HEK293 (cell line): ENCODE data around the gene MOGAT3.

Experiments used
- BCL11B ChIP-seq: fragments of 450-650 bp; formaldehyde crosslinking; IDR thresholded peaks from 2 replicates; pipeline ENCODE4 v1.5.1; 2016; ENCODE audit warnings: low read depth, missing biosample characterization, missing genetic modification characterization
- EGR2 ChIP-seq: fragments of 450-650 bp; formaldehyde crosslinking; IDR thresholded peaks from 2 replicates; pipeline ENCODE4 v1.5.1; 2016; ENCODE audit warnings: low read depth, missing biosample characterization, missing genetic modification characterization
- GLIS2 ChIP-seq: fragments of 450-650 bp; formaldehyde crosslinking; IDR thresholded peaks from 2 replicates; pipeline ENCODE4 v1.5.1; 2016; ENCODE audit warnings: missing biosample characterization, missing genetic modification characterization
- HOXA7 ChIP-seq: sonication (generic); formaldehyde crosslinking; IDR thresholded peaks from 2 replicates; pipeline ENCODE4 v1.8.1; 2022; ENCODE audit warnings: missing genetic modification reagents, borderline replicate concordance
- KLF10 ChIP-seq: fragments of 450-650 bp; IDR thresholded peaks from 2 replicates; pipeline ENCODE4 v1.5.1; 2018; ENCODE audit warnings: missing biosample characterization, mild to moderate bottlenecking, missing genetic modification characterization
- KLF9 ChIP-seq: fragments of 450-650 bp; formaldehyde crosslinking; IDR thresholded peaks from 2 replicates; pipeline ENCODE4 v1.5.1; 2016; ENCODE audit warnings: missing biosample characterization, missing genetic modification characterization, low read depth
- MEIS1 ChIP-seq: sonication (generic); formaldehyde crosslinking; IDR thresholded peaks from 2 replicates; pipeline ENCODE4 v1.8.1; 2022; ENCODE audit warnings: missing genetic modification reagents, mild to moderate bottlenecking, borderline replicate concordance
- SCRT2 ChIP-seq: fragments of 450-650 bp; formaldehyde crosslinking; IDR thresholded peaks from 2 replicates; pipeline ENCODE4 v1.5.1; 2016; ENCODE audit warnings: missing biosample characterization, missing genetic modification characterization
- ZBTB1 ChIP-seq: fragments of 450-650 bp; formaldehyde crosslinking; IDR thresholded peaks from 2 replicates; pipeline ENCODE4 v1.5.1; 2016; ENCODE audit warnings: missing biosample characterization, missing genetic modification characterization
- ZNF132 ChIP-seq: fragments of 450-650 bp; formaldehyde crosslinking; IDR thresholded peaks from 2 replicates; pipeline ENCODE4 v1.5.1; 2017; ENCODE audit warnings: missing biosample characterization, missing genetic modification characterization, borderline replicate concordance
- ZNF140 ChIP-seq: fragments of 450-650 bp; formaldehyde crosslinking; IDR thresholded peaks from 2 replicates; pipeline ENCODE4 v1.5.1; 2016; ENCODE audit warnings: missing biosample characterization, missing genetic modification characterization
- ZNF175 ChIP-seq: fragments of 450-650 bp; formaldehyde crosslinking; IDR thresholded peaks from 2 replicates; pipeline ENCODE4 v1.5.1; 2016; ENCODE audit warnings: missing biosample characterization, missing genetic modification characterization
- ZNF202 ChIP-seq: fragments of 450-650 bp; formaldehyde crosslinking; IDR thresholded peaks from 2 replicates; pipeline ENCODE4 v1.5.1; 2016; ENCODE audit warnings: missing biosample characterization, missing genetic modification characterization, borderline replicate concordance
- ZNF335 ChIP-seq: fragments of 450-650 bp; formaldehyde crosslinking; conservative IDR thresholded peaks from 2 replicates; pipeline ENCODE4 v1.5.1; 2016; ENCODE audit warnings: missing biosample characterization, missing genetic modification characterization
- ZNF341 ChIP-seq: fragments of 450-650 bp; formaldehyde crosslinking; IDR thresholded peaks from 2 replicates; pipeline ENCODE4; 2016; ENCODE audit warnings: low read depth, missing biosample characterization, missing genetic modification characterization
- ZNF449 ChIP-seq: fragments of 450-650 bp; formaldehyde crosslinking; IDR thresholded peaks from 2 replicates; pipeline ENCODE4 v1.5.1; 2017; ENCODE audit warnings: missing biosample characterization, mild to moderate bottlenecking, missing genetic modification characterization, moderate library complexity
- ZNF610 ChIP-seq: fragments of 450-650 bp; formaldehyde crosslinking; IDR thresholded peaks from 2 replicates; pipeline ENCODE4 v1.5.1; 2016; ENCODE audit warnings: missing biosample characterization, missing genetic modification characterization, borderline replicate concordance
- ZNF629 ChIP-seq: fragments of 450-650 bp; formaldehyde crosslinking; IDR thresholded peaks from 2 replicates; pipeline ENCODE4 v1.5.1; 2017; ENCODE audit warnings: missing biosample characterization, missing genetic modification characterization
- ZNF645 ChIP-seq: fragments of 450-650 bp; formaldehyde crosslinking; IDR thresholded peaks from 2 replicates; pipeline ENCODE4; 2016; ENCODE audit warnings: missing biosample characterization, missing genetic modification characterization
- ZNF670 ChIP-seq: fragments of 450-650 bp; formaldehyde crosslinking; IDR thresholded peaks from 2 replicates; pipeline ENCODE4 v1.5.1; 2016; ENCODE audit warnings: missing biosample characterization, missing genetic modification characterization, low read depth
- ZNF692 ChIP-seq: fragments of 450-650 bp; formaldehyde crosslinking; IDR thresholded peaks from 2 replicates; pipeline ENCODE4 v1.5.1; 2016; ENCODE audit warnings: missing biosample characterization, missing genetic modification characterization
- ZNF707 ChIP-seq: fragments of 450-650 bp; formaldehyde crosslinking; IDR thresholded peaks from 2 replicates; pipeline ENCODE4 v1.5.1; 2016; ENCODE audit warnings: missing biosample characterization, missing genetic modification characterization
- ZNF785 ChIP-seq: fragments of 450-650 bp; formaldehyde crosslinking; IDR thresholded peaks from 2 replicates; pipeline ENCODE4 v1.5.1; 2016; ENCODE audit warnings: missing biosample characterization, missing genetic modification characterization
- ZNF830 ChIP-seq: fragments of 450-650 bp; IDR thresholded peaks from 2 replicates; pipeline ENCODE4 v1.5.0; 2018; ENCODE audit warnings: missing biosample characterization, missing genetic modification characterization, low read depth, mild to moderate bottlenecking, moderate library complexity
- ZNF837 ChIP-seq: fragments of 450-650 bp; formaldehyde crosslinking; IDR thresholded peaks from 2 replicates; pipeline ENCODE4 v1.5.1; 2016; ENCODE audit warnings: missing biosample characterization, missing genetic modification characterization
- TF ChIP-seq, protein P1 (sequence below): fragments of 450-650 bp; formaldehyde crosslinking; IDR thresholded peaks from 2 replicates; pipeline ENCODE4 v1.5.1; 2016; ENCODE audit warnings: missing biosample characterization, missing genetic modification characterization
- TF ChIP-seq, protein P2 (sequence below): fragments of 450-650 bp; formaldehyde crosslinking; IDR thresholded peaks from 2 replicates; pipeline ENCODE4 v1.5.1; 2016; ENCODE audit warnings: missing biosample characterization, missing genetic modification characterization
- TF ChIP-seq, protein P3 (sequence below): fragments of 450-650 bp; formaldehyde crosslinking; optimal IDR thresholded peaks from 2 replicates; pipeline ENCODE3; 2016; ENCODE audit warnings: missing biosample characterization, mild to moderate bottlenecking, missing genetic modification characterization
- TF ChIP-seq, protein P4 (sequence below): fragments of 450-650 bp; formaldehyde crosslinking; IDR thresholded peaks from 2 replicates; pipeline ENCODE4 v1.5.1; 2016; ENCODE audit warnings: missing biosample characterization, missing genetic modification characterization

The MOGAT3 gene

DNA sequence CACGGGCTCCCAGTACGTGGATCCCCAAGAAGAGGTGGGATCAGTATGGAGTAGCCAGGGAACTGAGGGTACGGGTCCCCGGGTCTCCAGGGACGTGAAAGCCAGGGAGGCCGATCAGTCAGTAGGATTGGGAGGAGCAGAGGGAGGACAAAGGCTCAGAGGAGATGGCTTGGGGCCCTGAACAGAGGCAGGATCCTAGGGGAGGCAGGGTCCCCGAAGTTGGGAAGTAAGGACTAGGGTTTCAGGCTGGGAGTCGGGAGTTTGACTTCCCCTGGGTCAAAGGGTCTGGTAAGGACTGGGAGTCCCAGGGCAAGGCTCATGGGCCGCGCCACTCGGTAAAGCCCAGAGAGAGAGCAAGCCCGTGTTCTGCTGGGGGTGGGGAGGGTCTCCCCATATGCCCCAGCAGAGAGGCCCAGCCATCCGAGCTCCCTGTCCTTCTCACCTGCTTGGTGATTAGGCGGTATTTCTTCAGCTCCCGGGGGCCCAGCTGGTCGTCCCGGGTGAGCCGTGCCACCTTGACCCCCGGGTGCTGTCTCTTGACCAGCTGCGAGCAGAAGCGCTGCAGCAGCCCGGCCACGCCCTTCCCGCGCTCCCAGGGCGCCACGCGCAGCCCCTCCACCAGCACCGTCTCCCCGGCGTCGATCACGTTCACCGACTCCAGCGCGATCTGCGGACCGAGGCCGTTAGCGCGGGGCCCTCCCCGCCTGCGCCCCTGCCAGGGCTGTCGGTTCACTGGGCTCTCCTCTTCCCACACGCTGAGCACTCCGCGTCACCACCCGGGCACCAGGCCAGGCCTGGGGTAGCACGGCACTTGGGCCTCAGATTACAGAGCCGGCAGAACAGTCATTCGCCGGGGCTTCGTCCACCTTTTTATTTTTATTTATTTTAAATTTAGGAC is 27.7 kb downstream of the MOGAT3 start (continued):
- TF ChIP-seq, protein P1, sequence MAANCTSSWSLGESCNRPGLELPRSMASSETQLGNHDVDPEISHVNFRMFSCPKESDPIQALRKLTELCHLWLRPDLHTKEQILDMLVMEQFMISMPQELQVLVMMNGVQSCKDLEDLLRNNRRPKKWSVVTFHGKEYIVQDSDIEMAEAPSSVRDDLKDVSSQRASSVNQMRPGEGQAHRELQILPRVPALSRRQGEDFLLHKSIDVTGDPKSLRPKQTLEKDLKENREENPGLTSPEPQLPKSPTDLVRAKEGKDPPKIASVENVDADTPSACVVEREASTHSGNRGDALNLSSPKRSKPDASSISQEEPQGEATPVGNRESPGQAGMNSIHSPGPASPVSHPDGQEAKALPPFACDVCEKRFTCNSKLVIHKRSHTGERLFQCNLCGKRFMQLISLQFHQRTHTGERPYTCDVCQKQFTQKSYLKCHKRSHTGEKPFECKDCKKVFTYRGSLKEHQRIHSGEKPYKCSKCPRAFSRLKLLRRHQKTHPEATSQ (tag by site-specific recombination): no peak
- no peak for TF ChIP-seq ZNF132 (tag by site-specific recombination)
- TF ChIP-seq ZNF830 (tag by site-specific recombination): no peak
- TF ChIP-seq, protein P2, sequence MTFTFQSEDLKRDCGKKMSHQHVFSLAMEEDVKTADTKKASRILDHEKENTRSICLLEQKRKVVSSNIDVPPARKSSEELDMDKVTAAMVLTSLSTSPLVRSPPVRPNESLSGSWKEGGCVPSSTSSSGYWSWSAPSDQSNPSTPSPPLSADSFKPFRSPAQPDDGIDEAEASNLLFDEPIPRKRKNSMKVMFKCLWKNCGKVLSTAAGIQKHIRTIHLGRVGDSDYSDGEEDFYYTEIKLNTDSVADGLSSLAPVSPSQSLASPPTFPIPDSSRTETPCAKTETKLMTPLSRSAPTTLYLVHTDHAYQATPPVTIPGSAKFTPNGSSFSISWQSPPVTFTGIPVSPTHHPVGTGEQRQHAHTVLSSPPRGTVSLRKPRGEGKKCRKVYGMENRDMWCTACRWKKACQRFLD: no peak
- TF ChIP-seq GLIS2: peak; percentile 99
- no peak for TF ChIP-seq ZNF140 (tag by site-specific recombination)
- TF ChIP-seq ZNF175 (tag by site-specific recombination): no peak
- no peak for TF ChIP-seq ZNF629 (tag by site-specific recombination)
- no peak for TF ChIP-seq ZNF610 (tag by site-specific recombination)
- TF ChIP-seq ZNF449 (tag by site-specific recombination): no peak
- TF ChIP-seq ZNF707 (tag by site-specific recombination): no peak
- no peak for TF ChIP-seq MEIS1 (CRISPR knock-in tag)
- no peak for TF ChIP-seq BCL11B (tag by site-specific recombination)
- peak; percentile 53 for TF ChIP-seq EGR2 (tag by site-specific recombination)
- TF ChIP-seq, protein P3, sequence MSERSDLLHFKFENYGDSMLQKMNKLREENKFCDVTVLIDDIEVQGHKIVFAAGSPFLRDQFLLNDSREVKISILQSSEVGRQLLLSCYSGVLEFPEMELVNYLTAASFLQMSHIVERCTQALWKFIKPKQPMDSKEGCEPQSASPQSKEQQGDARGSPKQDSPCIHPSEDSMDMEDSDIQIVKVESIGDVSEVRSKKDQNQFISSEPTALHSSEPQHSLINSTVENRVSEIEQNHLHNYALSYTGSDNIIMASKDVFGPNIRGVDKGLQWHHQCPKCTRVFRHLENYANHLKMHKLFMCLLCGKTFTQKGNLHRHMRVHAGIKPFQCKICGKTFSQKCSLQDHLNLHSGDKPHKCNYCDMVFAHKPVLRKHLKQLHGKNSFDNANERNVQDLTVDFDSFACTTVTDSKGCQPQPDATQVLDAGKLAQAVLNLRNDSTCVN (tag by site-specific recombination): peak; percentile 78
- TF ChIP-seq KLF10 (tag by site-specific recombination): no peak
- no peak for TF ChIP-seq ZNF785 (tag by site-specific recombination)
- no peak for TF ChIP-seq ZNF202 (tag by site-specific recombination)
- no peak for TF ChIP-seq ZBTB1
- peak; percentile 71; the same call in 1 of the 2 replicates for TF ChIP-seq ZNF692 (tag by site-specific recombination)
- TF ChIP-seq ZNF335 (tag by site-specific recombination): no peak
- peak; percentile 61 for TF ChIP-seq KLF9 (tag by site-specific recombination)
- TF ChIP-seq ZNF645 (tag by site-specific recombination): no peak
- TF ChIP-seq ZNF341 (tag by site-specific recombination): no peak; the same call in 1 of the 2 replicates
- TF ChIP-seq, protein P4, sequence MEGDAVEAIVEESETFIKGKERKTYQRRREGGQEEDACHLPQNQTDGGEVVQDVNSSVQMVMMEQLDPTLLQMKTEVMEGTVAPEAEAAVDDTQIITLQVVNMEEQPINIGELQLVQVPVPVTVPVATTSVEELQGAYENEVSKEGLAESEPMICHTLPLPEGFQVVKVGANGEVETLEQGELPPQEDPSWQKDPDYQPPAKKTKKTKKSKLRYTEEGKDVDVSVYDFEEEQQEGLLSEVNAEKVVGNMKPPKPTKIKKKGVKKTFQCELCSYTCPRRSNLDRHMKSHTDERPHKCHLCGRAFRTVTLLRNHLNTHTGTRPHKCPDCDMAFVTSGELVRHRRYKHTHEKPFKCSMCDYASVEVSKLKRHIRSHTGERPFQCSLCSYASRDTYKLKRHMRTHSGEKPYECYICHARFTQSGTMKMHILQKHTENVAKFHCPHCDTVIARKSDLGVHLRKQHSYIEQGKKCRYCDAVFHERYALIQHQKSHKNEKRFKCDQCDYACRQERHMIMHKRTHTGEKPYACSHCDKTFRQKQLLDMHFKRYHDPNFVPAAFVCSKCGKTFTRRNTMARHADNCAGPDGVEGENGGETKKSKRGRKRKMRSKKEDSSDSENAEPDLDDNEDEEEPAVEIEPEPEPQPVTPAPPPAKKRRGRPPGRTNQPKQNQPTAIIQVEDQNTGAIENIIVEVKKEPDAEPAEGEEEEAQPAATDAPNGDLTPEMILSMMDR: no peak
- TF ChIP-seq HOXA7 (CRISPR knock-in tag): no peak
- TF ChIP-seq ZNF837 (tag by site-specific recombination): no peak
- no peak for TF ChIP-seq ZNF670 (tag by site-specific recombination)
- TF ChIP-seq SCRT2 (tag by site-specific recombination): no peak
